B cell (primary cell): ENCODE results near the gene MSX1. TPM values are rescaled to one million over a fixed set of nuclear protein-coding genes. Genes with fewer than 3 reads are reported as not detected.

Experiments used
- ATAC-seq: fragments of 200-7000 bp; cut with Tn5 transposase; one replicate; pipeline ENCODE4 v1.10.0; 2021; ENCODE audit warnings: low read depth, mild to moderate bottlenecking, moderate number of reproducible peaks, moderate library complexity
- CTCF ChIA-PET: fragments of 350-600 bp; sonication (Branson Sonifier 250); formaldehyde crosslinking; loops from one replicate; lab custom pipeline; 2021; ENCODE audit warnings: antibody characterized with exemption, inconsistent platforms; lab: Charles Lee
- POLR2A ChIA-PET: fragments of 350-600 bp; sonication (Branson Sonifier 250); formaldehyde crosslinking; loops from one replicate; lab custom pipeline; 2021; ENCODE audit warnings: antibody characterized with exemption; lab: Charles Lee
- DNase-seq: peaks from one replicate; pipeline ENCODE4 v3.0.0; 2013
- H2AFZ ChIP-seq: 2 replicates; pipeline ENCODE4 v1.6.1; 2012; ENCODE audit warnings: mild to moderate bottlenecking, low read depth, low read length; ENCODE audit not compliant: insufficient read depth, poor library complexity, severe bottlenecking
- H3K27ac ChIP-seq, 2 donors: 1 replicate in 1 of 2; 2 replicates in 1 of 2; pipeline ENCODE4 v1.5.1; 2012 to 2013; ENCODE audit warnings: low read length in 2 of 2, mild to moderate bottlenecking in 2 of 2, moderate library complexity in 1 of 2
- H3K27me3 ChIP-seq, 4 experiments: fragments of 200-600 bp in 1 of 4; sonication (generic) in 1 of 4; replicated peaks in 1 of 4; 1 replicate in 2 of 4; 2 replicates in 2 of 4; pipeline versions ENCODE4 v1.6.1 to v1.7.0; 2013 to 2016; ENCODE audit warnings: low read length in 3 of 4, mild to moderate bottlenecking in 2 of 4, mixed read lengths in 1 of 4, moderate library complexity in 1 of 4; ENCODE audit not compliant: insufficient read depth in 4 of 4, control insufficient read depth in 3 of 4; ENCODE audit errors: control extremely low read depth in 1 of 4
- H3K36me3 ChIP-seq, 2 experiments: replicated peaks in 1 of 2; 1 replicate in 1 of 2; 2 replicates in 1 of 2; pipeline versions ENCODE4 v1.6.1 to v1.7.1; 2013; ENCODE audit warnings: low read length in 1 of 2; ENCODE audit not compliant: insufficient read depth in 2 of 2, control insufficient read depth in 1 of 2; ENCODE audit errors: control extremely low read depth in 1 of 2, extremely low read depth in 1 of 2
- H3K4me1 ChIP-seq, 2 donors: fragments of 200-600 bp in 1 of 2; sonication (generic) in 1 of 2; 1 replicate in 1 of 2; 2 replicates in 1 of 2; pipeline versions ENCODE4 v1.5.1 to v1.6.1; 2013 to 2017; ENCODE audit warnings: low read length in 2 of 2; ENCODE audit not compliant: control insufficient read depth in 2 of 2, insufficient read depth in 2 of 2
- H3K4me2 ChIP-seq: replicated peaks from 2 replicates; pipeline ENCODE3; 2012; ENCODE audit warnings: mild to moderate bottlenecking, low read depth, low read length; ENCODE audit not compliant: poor library complexity, severe bottlenecking
- H3K4me3 ChIP-seq, 5 experiments: fragments of 200-600 bp in 1 of 5; sonication (generic) in 1 of 5; 1 replicate in 3 of 5; 2 replicates in 2 of 5; pipeline versions ENCODE4 v1.5.1 to v1.7.0; 2011 to 2016; ENCODE audit warnings: low read length in 4 of 5, mild to moderate bottlenecking in 4 of 5, low read depth in 2 of 5, control low read depth in 1 of 5, moderate library complexity in 1 of 5; ENCODE audit not compliant: insufficient read depth in 1 of 5; ENCODE audit errors: control extremely low read depth in 1 of 5, extremely low read depth in 1 of 5
- H3K79me2 ChIP-seq: fragments of 200-600 bp; sonication (generic); one replicate; pipeline ENCODE4 v1.6.0; 2016; ENCODE audit warnings: low read length; ENCODE audit not compliant: control insufficient read depth, insufficient read depth
- H3K9ac ChIP-seq: fragments of 200-600 bp; sonication (generic); 2 replicates; pipeline ENCODE4 v1.6.1; 2017; ENCODE audit warnings: mild to moderate bottlenecking, low read length, moderate library complexity
- H3K9me3 ChIP-seq, 3 donors: one replicate each; pipeline versions ENCODE4 v1.6.1 to v1.7.1; 2013; ENCODE audit warnings: low read length in 2 of 3; ENCODE audit not compliant: control insufficient read depth in 2 of 3, insufficient read depth in 1 of 3; ENCODE audit errors: control extremely low read depth in 1 of 3
- H4K20me1 ChIP-seq: 2 replicates; pipeline ENCODE4 v1.6.0; 2012; ENCODE audit warnings: mild to moderate bottlenecking, low read length; ENCODE audit not compliant: insufficient read depth, control insufficient read depth, poor library complexity, severe bottlenecking
- H3K27ac Mint-ChIP-seq: one replicate; pipeline ENCODE4 v1.8.0; 2021; ENCODE audit warnings: mixed read lengths
- H3K27me3 Mint-ChIP-seq: one replicate; pipeline ENCODE4 v1.8.0; 2021; ENCODE audit warnings: mixed read lengths
- H3K4me1 Mint-ChIP-seq: one replicate; pipeline ENCODE4 v1.8.0; 2021; ENCODE audit warnings: mixed read lengths
- H3K4me3 Mint-ChIP-seq: one replicate; pipeline ENCODE4 v1.8.0; 2021; ENCODE audit warnings: mixed read lengths
- H3K9me3 Mint-ChIP-seq: one replicate; pipeline ENCODE4 v1.8.0; 2022; ENCODE audit warnings: mixed read lengths; ENCODE audit not compliant: insufficient read depth
- CTCF ChIP-seq: fragments of 200-600 bp; IDR thresholded peaks from one replicate; pipeline ENCODE4 v1.8.0; 2022; ENCODE audit warnings: antibody characterized with exemption, mild to moderate bottlenecking
- EZH2 ChIP-seq: IDR thresholded peaks from 2 replicates; pipeline ENCODE4 v1.6.1; 2012; ENCODE audit warnings: borderline replicate concordance, low read depth, mild to moderate bottlenecking, moderate library complexity, low read length; ENCODE audit not compliant: insufficient read depth, poor library complexity, severe bottlenecking
- WGBS: methylation state at CpG from one replicate; pipeline ENCODE4 v1.1.5; 2013; ENCODE audit warnings: missing lambda C conversion rate; ENCODE audit not compliant: insufficient coverage; 5-methylcytosine and 5-hydroxymethylcytosine counted together
- intact Hi-C: fragments of 100-400 bp; cut with micrococcal nuclease; formaldehyde crosslinking; loops from one replicate; pipeline ENCODE4 v1.10.0; 2022
- polyA plus RNA-seq: library from polyadenylated mRNA; depleted of rRNA; stranded (reverse); fragments of >200 nt; gene quantifications from 2 replicates; pipeline ENCODE4 v1.2.3, GENCODE V29; 2012
- total RNA-seq, 2 donors: library from RNA; stranded (reverse); fragments of 120-200 nt in 1 of 2; gene quantifications; 1 replicate in 1 of 2; 2 replicates in 1 of 2; pipeline versions ENCODE4 v1.2.3 to v1.2.4, GENCODE V29; 2013 to 2022

MSX1 gene
- total and polyA plus RNA-seq, 2 donors (not counting 1 experiment from before 2014, with no cell fraction given): 0.09 TPM; not detected in 1

- POLR2A ChIA-PET: no interaction called here
- H4K20me1 ChIP-seq: no peaks in the 10 kb centered on the region
Measured at GRCh38 chr4:4884611-4885010, 25.1 kb downstream of the MSX1 start.

GRCh38 chr4:4887426-4887825 is 28.0 kb downstream of the MSX1 start:
- intact Hi-C loops: no loop called here
- Histone ChIP-seq H3K79me2 (no peaks in the 10 kb centered on the region), H3K36me3 (no peaks in the 10 kb centered on the region), H3K4me3 (no peak overlapping the region), H3K27ac (no peak overlapping the region), H3K4me2 (no peak overlapping the region), H4K20me1 (no peaks in the 10 kb centered on the region), H2AFZ (no peak overlapping the region), H3K4me1 (no peaks in the 10 kb centered on the region), H3K27me3 (peaks cover 0 to 9% (median 4%) of the 10 kb centered on the region in 4 experiments), H3K9ac (no peak overlapping the region), H3K9me3 (no peaks in the 10 kb centered on the region)
- Mint-ChIP-seq H3K27ac (no peak overlapping the region), H3K9me3 (no peaks in the 10 kb centered on the region), H3K4me1 (no peaks in the 10 kb centered on the region), H3K27me3 (peaks cover 34% of the 10 kb centered on the region), H3K4me3 (no peak overlapping the region)
- ATAC-seq (no peak), DNase-seq (no peak)
- ChIA-PET POLR2A (no interaction called here), CTCF (interaction anchor here (0.7 kb wide), 1 partner anchor 107 kb away, joined by 4 read pairs; no protein-coding TSS in a partner anchor)
- 80% methylated on average over 5 of the region's 5 CpGs for WGBS
- TF ChIP-seq CTCF: no peak
- TF ChIP-seq EZH2: no peak

More at GRCh38 chr4:4884611-4885010, 25.1 kb downstream of the MSX1 start:
- Mint-ChIP-seq H3K9me3 (no peaks in the 10 kb centered on the region), H3K4me1 (no peaks in the 10 kb centered on the region), H3K27ac (no peak overlapping the region), H3K27me3 (peaks cover 41% of the 10 kb centered on the region), H3K4me3 (no peak overlapping the region)
- DNase-seq (no peak), ATAC-seq (no peak)
- Histone ChIP-seq H3K9ac (no peak overlapping the region), H3K27me3 (peaks cover 0 to 14% (median 8%) of the 10 kb centered on the region in 4 experiments), H2AFZ (no peak overlapping the region), H3K9me3 (no peaks in the 10 kb centered on the region), H3K4me3 (no peak overlapping the region), H3K4me2 (no peak overlapping the region), H3K79me2 (no peaks in the 10 kb centered on the region), H3K4me1 (no peaks in the 10 kb centered on the region), H3K27ac (no peak overlapping the region), H3K36me3 (no peaks in the 10 kb centered on the region)
- 100% methylated on average over 4 of the region's 4 CpGs for WGBS
- no peak for TF ChIP-seq EZH2
- TF ChIP-seq CTCF: no peak
- CTCF ChIA-PET: no interaction called here
- intact Hi-C loops: no loop called here
